Measurements from ENCODE around the gene ZNF267. TPM values are rescaled to one million over a fixed set of nuclear protein-coding genes. Genes with fewer than 3 reads are reported as not detected.
"Not testable (repeated sequence)": the region's sequence is repeated elsewhere in the genome, so short reads cannot be mapped to it uniquely, and the experiment has no call there.

ZNF267 gene
- total RNA-seq, 1 donor from 2014 or later: 17.0 TPM

DNA sequence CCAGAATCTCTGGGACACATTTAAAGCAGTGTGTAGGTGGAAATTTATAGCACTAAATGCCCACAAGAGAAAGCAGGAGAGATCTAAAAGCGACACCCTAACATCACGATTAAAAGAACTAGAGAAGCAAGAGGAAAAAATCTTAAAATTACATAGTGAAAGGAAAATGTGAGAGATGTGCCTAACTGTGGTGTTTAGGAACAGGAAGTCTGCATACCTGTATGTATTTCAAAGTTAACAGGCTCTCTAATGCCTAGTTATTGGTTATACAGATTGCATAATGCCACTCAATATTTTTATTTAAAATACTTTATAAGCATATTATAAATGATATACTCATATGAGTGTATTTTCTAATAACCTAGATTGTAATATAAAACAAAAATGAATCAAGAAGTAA is 25.9 kb downstream of the ZNF267 start:
- DNase-seq (no peak), ATAC-seq (no peak)
- Histone ChIP-seq H3K4me3 (no peak overlapping the region), H3K9me3 (peaks cover 18% of the 10 kb centered on the region), H3K36me3 (peaks cover 20% of the 10 kb centered on the region), H3K27me3 (no peaks in the 10 kb centered on the region), H3K4me1 (no peaks in the 10 kb centered on the region), H3K27ac (no peak overlapping the region)
- intact Hi-C loops (cut with DNase I): no loop called here
- TF ChIP-seq, protein P1, sequence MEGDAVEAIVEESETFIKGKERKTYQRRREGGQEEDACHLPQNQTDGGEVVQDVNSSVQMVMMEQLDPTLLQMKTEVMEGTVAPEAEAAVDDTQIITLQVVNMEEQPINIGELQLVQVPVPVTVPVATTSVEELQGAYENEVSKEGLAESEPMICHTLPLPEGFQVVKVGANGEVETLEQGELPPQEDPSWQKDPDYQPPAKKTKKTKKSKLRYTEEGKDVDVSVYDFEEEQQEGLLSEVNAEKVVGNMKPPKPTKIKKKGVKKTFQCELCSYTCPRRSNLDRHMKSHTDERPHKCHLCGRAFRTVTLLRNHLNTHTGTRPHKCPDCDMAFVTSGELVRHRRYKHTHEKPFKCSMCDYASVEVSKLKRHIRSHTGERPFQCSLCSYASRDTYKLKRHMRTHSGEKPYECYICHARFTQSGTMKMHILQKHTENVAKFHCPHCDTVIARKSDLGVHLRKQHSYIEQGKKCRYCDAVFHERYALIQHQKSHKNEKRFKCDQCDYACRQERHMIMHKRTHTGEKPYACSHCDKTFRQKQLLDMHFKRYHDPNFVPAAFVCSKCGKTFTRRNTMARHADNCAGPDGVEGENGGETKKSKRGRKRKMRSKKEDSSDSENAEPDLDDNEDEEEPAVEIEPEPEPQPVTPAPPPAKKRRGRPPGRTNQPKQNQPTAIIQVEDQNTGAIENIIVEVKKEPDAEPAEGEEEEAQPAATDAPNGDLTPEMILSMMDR (IDR thresholded peaks at IDR 0.05): no peak

DNA sequence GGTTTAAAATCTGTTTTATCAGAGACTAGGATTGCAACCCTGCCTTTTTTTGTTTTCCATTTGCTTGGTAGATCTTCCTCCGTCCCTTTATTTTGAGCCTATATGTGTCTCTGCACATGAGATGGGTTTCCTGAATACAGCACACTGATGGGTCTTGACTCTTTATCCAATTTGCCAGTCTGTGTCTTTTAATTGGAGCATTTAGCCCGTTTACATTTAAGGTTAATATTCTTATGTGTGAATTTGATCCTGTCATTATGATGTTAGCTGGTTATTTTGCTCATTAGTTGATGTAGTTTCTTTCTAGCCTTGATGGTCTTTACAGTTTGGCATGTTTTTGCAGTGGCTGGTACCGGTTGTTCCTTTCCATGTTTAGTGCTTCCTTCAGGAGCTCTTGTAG is 31.0 kb downstream of the ZNF267 start:
- H3K9me3 ChIP-seq: peaks cover 43% of the 10 kb centered on the region
- ATAC-seq; H3K36me3 ChIP-seq; DNase-seq; H3K4me3 ChIP-seq; H3K27ac ChIP-seq; intact Hi-C loops (cut with DNase I); H3K4me1 ChIP-seq; H3K27me3 ChIP-seq: not testable (repeated sequence)

DNA sequence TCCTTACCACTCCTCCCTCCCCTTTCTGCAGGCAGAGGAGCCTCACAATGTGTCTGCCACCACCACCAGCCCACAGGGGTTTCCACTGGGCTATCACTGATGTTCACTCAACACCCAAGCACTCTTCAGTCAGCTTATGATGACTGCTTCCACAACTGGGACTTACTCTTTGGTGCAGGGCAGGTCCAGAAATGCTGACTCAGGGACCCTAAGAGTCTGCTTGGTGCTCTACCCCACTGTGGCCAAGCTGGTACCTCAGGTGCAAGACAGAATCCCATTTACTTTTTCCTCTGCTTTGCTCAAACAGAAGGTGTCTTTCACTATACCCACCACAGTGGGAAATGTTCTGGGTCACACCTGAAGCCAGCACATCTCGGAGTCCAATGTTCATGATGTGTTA is 40.1 kb downstream of the ZNF267 start:
- Histone ChIP-seq H3K36me3 (peaks cover 25% of the 10 kb centered on the region), H3K9me3 (peaks cover 97% of the 10 kb centered on the region), H3K27me3 (no peaks in the 10 kb centered on the region), H3K4me3 (no peak overlapping the region), H3K4me1 (no peaks in the 10 kb centered on the region), H3K27ac (no peak overlapping the region)
- intact Hi-C loops (cut with DNase I): no loop called here
- TF ChIP-seq, protein P1 (IDR thresholded peaks at IDR 0.05): no peak
- DNase-seq: no peak
- ATAC-seq: no peak

DNA sequence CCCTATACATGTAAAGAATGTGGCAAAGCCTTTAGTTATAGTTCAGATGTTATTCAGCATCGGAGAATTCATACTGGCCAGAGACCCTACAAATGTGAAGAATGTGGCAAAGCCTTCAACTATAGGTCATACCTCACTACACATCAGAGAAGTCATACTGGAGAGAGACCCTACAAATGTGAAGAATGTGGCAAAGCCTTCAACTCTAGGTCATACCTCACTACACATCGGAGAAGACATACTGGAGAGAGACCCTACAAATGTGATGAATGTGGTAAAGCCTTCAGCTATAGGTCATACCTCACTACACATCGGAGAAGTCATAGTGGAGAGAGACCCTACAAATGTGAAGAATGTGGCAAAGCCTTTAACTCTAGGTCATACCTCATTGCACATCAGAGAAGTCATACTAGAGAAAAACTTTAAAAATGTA is 42.5 kb downstream of the ZNF267 start:
- intact Hi-C loops (cut with DNase I): no loop called here
- Histone ChIP-seq H3K4me1 (no peaks in the 10 kb centered on the region), H3K36me3 (peaks cover 25% of the 10 kb centered on the region), H3K27ac (no peak overlapping the region), H3K4me3 (no peak overlapping the region), H3K27me3 (no peaks in the 10 kb centered on the region), H3K9me3 (peaks cover 96% of the 10 kb centered on the region)
- ATAC-seq (no peak), DNase-seq (no peak)
- TF ChIP-seq, protein P1 (IDR thresholded peaks at IDR 0.05): no peak

DNA sequence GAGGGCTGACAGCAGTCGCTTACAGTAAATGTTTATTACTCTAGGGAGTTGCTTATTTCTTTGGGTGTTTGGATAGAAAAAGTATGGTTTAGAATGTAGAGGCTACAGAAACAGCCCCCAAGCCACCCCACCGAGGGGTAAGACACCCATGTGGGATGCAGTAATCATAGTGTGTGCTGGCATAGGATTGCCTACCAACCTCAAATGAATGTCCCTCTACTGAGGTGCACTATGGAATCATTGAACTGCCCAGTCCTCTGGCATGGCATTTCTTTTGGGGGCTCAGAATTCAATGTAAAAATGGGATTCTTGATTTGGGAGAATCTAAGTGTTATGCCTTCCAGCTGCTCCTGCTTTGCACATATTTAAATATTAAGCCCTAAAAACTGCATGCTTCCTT is 46.8 kb downstream of the ZNF267 start:
- H3K4me3 ChIP-seq: no peak overlapping the region
- H3K36me3 ChIP-seq: peaks cover 8% of the 10 kb centered on the region
- no peaks in the 10 kb centered on the region for H3K4me1 ChIP-seq
- no peak overlapping the region for H3K27ac ChIP-seq
- H3K27me3 ChIP-seq: no peaks in the 10 kb centered on the region
- intact Hi-C loops (cut with DNase I): no loop called here
- TF ChIP-seq, protein P1 (IDR thresholded peaks at IDR 0.05): no peak
- no peak for ATAC-seq
- no peak for DNase-seq
- peaks cover 93% of the 10 kb centered on the region for H3K9me3 ChIP-seq

DNA sequence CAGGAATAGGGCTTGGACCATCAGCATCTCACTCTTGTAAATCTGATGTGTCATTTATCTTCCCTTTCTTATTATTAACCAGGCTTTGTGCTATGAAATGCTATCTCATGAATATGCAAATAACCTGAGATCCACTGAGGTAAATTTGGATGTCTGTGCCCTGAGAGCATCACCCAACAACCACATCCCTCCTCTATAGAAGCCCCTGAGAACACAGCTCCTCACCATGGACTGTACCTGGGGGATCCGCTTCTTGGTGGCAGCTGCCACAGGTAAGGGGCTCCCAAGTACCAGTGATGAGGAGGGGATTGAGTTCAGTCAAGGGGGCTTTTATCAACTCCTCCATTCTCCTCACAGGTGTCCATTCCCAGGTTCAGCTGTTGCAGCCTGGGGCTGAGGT is 78.2 kb downstream of the ZNF267 start:
- H3K27me3 ChIP-seq; DNase-seq; H3K27ac ChIP-seq; H3K4me1 ChIP-seq; intact Hi-C loops (cut with DNase I); H3K4me3 ChIP-seq; H3K9me3 ChIP-seq; H3K36me3 ChIP-seq; ATAC-seq: not testable (repeated sequence)

DNA sequence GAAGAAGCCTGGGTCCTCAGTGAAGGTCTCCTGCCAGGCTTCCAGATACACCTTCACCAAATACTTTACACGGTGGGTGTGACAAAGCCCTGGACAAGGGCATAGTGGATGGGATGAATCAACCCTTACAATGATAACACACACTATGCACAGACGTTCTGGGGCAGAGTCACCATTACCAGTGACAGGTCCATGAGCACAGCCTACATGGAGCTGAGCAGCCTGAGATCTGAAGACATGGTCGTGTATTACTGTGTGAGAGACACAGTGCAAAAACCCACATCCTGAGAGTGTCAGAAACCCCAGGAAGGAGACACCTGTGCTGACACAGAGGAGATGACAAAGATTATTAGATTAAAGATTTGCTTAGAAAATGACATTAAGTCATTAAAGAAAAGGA is 78.6 kb downstream of the ZNF267 start:
- H3K36me3 ChIP-seq; H3K4me1 ChIP-seq; H3K4me3 ChIP-seq; ATAC-seq; H3K27ac ChIP-seq; H3K9me3 ChIP-seq; intact Hi-C loops (cut with DNase I); DNase-seq; H3K27me3 ChIP-seq: not testable (repeated sequence)

Data from upper lobe of right lung (tissue), 1 donor.